B cell (primary cell): Measurements from ENCODE around the gene ADGRE1. TPM values are rescaled to one million over a fixed set of nuclear protein-coding genes. Genes with fewer than 3 reads are reported as not detected.

ENCODE experiments used
- ATAC-seq: fragments of 200-7000 bp; cut with Tn5 transposase; one replicate; pipeline ENCODE4 v1.10.0; 2021; ENCODE audit warnings: low read depth, mild to moderate bottlenecking, moderate number of reproducible peaks, moderate library complexity
- CTCF ChIA-PET: fragments of 350-600 bp; sonication (Branson Sonifier 250); formaldehyde crosslinking; loops from one replicate; lab custom pipeline; 2021; ENCODE audit warnings: antibody characterized with exemption, inconsistent platforms; lab: Charles Lee
- POLR2A ChIA-PET: fragments of 350-600 bp; sonication (Branson Sonifier 250); formaldehyde crosslinking; loops from one replicate; lab custom pipeline; 2021; ENCODE audit warnings: antibody characterized with exemption; lab: Charles Lee
- DNase-seq: peaks from one replicate; pipeline ENCODE4 v3.0.0; 2013
- H2AFZ ChIP-seq: 2 replicates; pipeline ENCODE4 v1.6.1; 2012; ENCODE audit warnings: mild to moderate bottlenecking, low read depth, low read length; ENCODE audit not compliant: insufficient read depth, poor library complexity, severe bottlenecking
- H3K27ac ChIP-seq, 2 donors: 1 replicate in 1 of 2; 2 replicates in 1 of 2; pipeline ENCODE4 v1.5.1; 2012 to 2013; ENCODE audit warnings: low read length in 2 of 2, mild to moderate bottlenecking in 2 of 2, moderate library complexity in 1 of 2
- H3K27me3 ChIP-seq, 4 experiments: fragments of 200-600 bp in 1 of 4; sonication (generic) in 1 of 4; replicated peaks in 1 of 4; 1 replicate in 2 of 4; 2 replicates in 2 of 4; pipeline versions ENCODE4 v1.6.1 to v1.7.0; 2013 to 2016; ENCODE audit warnings: low read length in 3 of 4, mild to moderate bottlenecking in 2 of 4, mixed read lengths in 1 of 4, moderate library complexity in 1 of 4; ENCODE audit not compliant: insufficient read depth in 4 of 4, control insufficient read depth in 3 of 4; ENCODE audit errors: control extremely low read depth in 1 of 4
- H3K36me3 ChIP-seq, 2 experiments: replicated peaks in 1 of 2; 1 replicate in 1 of 2; 2 replicates in 1 of 2; pipeline versions ENCODE4 v1.6.1 to v1.7.1; 2013; ENCODE audit warnings: low read length in 1 of 2; ENCODE audit not compliant: insufficient read depth in 2 of 2, control insufficient read depth in 1 of 2; ENCODE audit errors: control extremely low read depth in 1 of 2, extremely low read depth in 1 of 2
- H3K4me1 ChIP-seq, 2 donors: fragments of 200-600 bp in 1 of 2; sonication (generic) in 1 of 2; 1 replicate in 1 of 2; 2 replicates in 1 of 2; pipeline versions ENCODE4 v1.5.1 to v1.6.1; 2013 to 2017; ENCODE audit warnings: low read length in 2 of 2; ENCODE audit not compliant: control insufficient read depth in 2 of 2, insufficient read depth in 2 of 2
- H3K4me2 ChIP-seq: replicated peaks from 2 replicates; pipeline ENCODE3; 2012; ENCODE audit warnings: mild to moderate bottlenecking, low read depth, low read length; ENCODE audit not compliant: poor library complexity, severe bottlenecking
- H3K4me3 ChIP-seq, 5 experiments: fragments of 200-600 bp in 1 of 5; sonication (generic) in 1 of 5; 1 replicate in 3 of 5; 2 replicates in 2 of 5; pipeline versions ENCODE4 v1.5.1 to v1.7.0; 2011 to 2016; ENCODE audit warnings: low read length in 4 of 5, mild to moderate bottlenecking in 4 of 5, low read depth in 2 of 5, control low read depth in 1 of 5, moderate library complexity in 1 of 5; ENCODE audit not compliant: insufficient read depth in 1 of 5; ENCODE audit errors: control extremely low read depth in 1 of 5, extremely low read depth in 1 of 5
- H3K79me2 ChIP-seq: fragments of 200-600 bp; sonication (generic); one replicate; pipeline ENCODE4 v1.6.0; 2016; ENCODE audit warnings: low read length; ENCODE audit not compliant: control insufficient read depth, insufficient read depth
- H3K9ac ChIP-seq: fragments of 200-600 bp; sonication (generic); 2 replicates; pipeline ENCODE4 v1.6.1; 2017; ENCODE audit warnings: mild to moderate bottlenecking, low read length, moderate library complexity
- H3K9me3 ChIP-seq, 3 donors: one replicate each; pipeline versions ENCODE4 v1.6.1 to v1.7.1; 2013; ENCODE audit warnings: low read length in 2 of 3; ENCODE audit not compliant: control insufficient read depth in 2 of 3, insufficient read depth in 1 of 3; ENCODE audit errors: control extremely low read depth in 1 of 3
- H4K20me1 ChIP-seq: 2 replicates; pipeline ENCODE4 v1.6.0; 2012; ENCODE audit warnings: mild to moderate bottlenecking, low read length; ENCODE audit not compliant: insufficient read depth, control insufficient read depth, poor library complexity, severe bottlenecking
- H3K27ac Mint-ChIP-seq: one replicate; pipeline ENCODE4 v1.8.0; 2021; ENCODE audit warnings: mixed read lengths
- H3K27me3 Mint-ChIP-seq: one replicate; pipeline ENCODE4 v1.8.0; 2021; ENCODE audit warnings: mixed read lengths
- H3K4me1 Mint-ChIP-seq: one replicate; pipeline ENCODE4 v1.8.0; 2021; ENCODE audit warnings: mixed read lengths
- H3K4me3 Mint-ChIP-seq: one replicate; pipeline ENCODE4 v1.8.0; 2021; ENCODE audit warnings: mixed read lengths
- H3K9me3 Mint-ChIP-seq: one replicate; pipeline ENCODE4 v1.8.0; 2022; ENCODE audit warnings: mixed read lengths; ENCODE audit not compliant: insufficient read depth
- EZH2 ChIP-seq: IDR thresholded peaks from 2 replicates; pipeline ENCODE4 v1.6.1; 2012; ENCODE audit warnings: borderline replicate concordance, low read depth, mild to moderate bottlenecking, moderate library complexity, low read length; ENCODE audit not compliant: insufficient read depth, poor library complexity, severe bottlenecking
- WGBS: methylation state at CpG from one replicate; pipeline ENCODE4 v1.1.5; 2013; ENCODE audit warnings: missing lambda C conversion rate; ENCODE audit not compliant: insufficient coverage; 5-methylcytosine and 5-hydroxymethylcytosine counted together
- intact Hi-C: fragments of 100-400 bp; cut with micrococcal nuclease; formaldehyde crosslinking; loops from one replicate; pipeline ENCODE4 v1.10.0; 2022
- polyA plus RNA-seq: library from polyadenylated mRNA; depleted of rRNA; stranded (reverse); fragments of >200 nt; gene quantifications from 2 replicates; pipeline ENCODE4 v1.2.3, GENCODE V29; 2012
- total RNA-seq, 2 donors: library from RNA; stranded (reverse); fragments of 120-200 nt in 1 of 2; gene quantifications; 1 replicate in 1 of 2; 2 replicates in 1 of 2; pipeline versions ENCODE4 v1.2.3 to v1.2.4, GENCODE V29; 2013 to 2022
- TF ChIP-seq, protein P1 (sequence below): fragments of 200-600 bp; IDR thresholded peaks from one replicate; pipeline ENCODE4 v1.8.0; 2022; ENCODE audit warnings: antibody characterized with exemption, mild to moderate bottlenecking

Gene ADGRE1
- total and polyA plus RNA-seq, 2 donors (not counting 1 experiment from before 2014, with no cell fraction given) = 0.21 TPM; not detected in 1

DNA sequence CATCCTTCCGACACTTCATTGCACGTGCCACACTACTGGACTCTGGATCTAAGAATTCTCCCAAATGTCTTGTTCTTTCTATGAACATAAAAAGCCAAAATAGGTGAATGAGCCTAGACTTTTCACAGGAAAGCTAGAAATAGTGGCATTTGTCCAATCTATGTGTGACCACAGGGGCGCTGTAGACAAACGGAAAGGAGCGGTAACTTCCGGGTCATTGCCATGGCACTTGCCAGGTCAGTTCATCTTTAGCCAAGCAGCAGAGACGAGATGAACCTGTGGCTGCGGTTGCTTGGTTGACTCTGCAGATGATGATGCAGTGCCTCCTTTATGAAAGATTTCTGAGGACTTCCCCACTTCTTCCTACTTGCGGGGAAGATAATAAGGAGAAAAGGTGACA, 65.6 kb downstream of the ADGRE1 start:
- Histone ChIP-seq H3K36me3 (no peaks in the 10 kb centered on the region), H2AFZ (no peak overlapping the region), H3K27me3 (peaks cover 0 to 21% (median 6%) of the 10 kb centered on the region in 4 experiments), H3K9ac (no peak overlapping the region), H3K4me3 (no peak overlapping the region), H3K79me2 (no peaks in the 10 kb centered on the region), H3K4me2 (no peak overlapping the region), H3K27ac (no peak overlapping the region), H3K9me3 (peaks cover 0 to 3% (median 0%) of the 10 kb centered on the region in 3 donors), H3K4me1 (no peaks in the 10 kb centered on the region), H4K20me1 (no peaks in the 10 kb centered on the region)
- Mint-ChIP-seq H3K9me3 (no peaks in the 10 kb centered on the region), H3K27ac (no peak overlapping the region), H3K27me3 (peaks cover 32% of the 10 kb centered on the region), H3K4me3 (no peak overlapping the region), H3K4me1 (no peaks in the 10 kb centered on the region)
- POLR2A ChIA-PET = interaction anchor here (0.6 kb wide), 1 partner anchor 23 kb away, joined by 4 read pairs; no protein-coding TSS in a partner anchor
- intact Hi-C loops = no loop called here
- 90% methylated on average over 5 of the region's 9 CpGs for whole genome bisulfite sequencing
- DNase-seq (no peak), ATAC-seq (no peak)
- CTCF ChIA-PET = interaction anchor here (1.6 kb wide), 1 partner anchor 11 kb away, joined by 3 read pairs; no protein-coding TSS in a partner anchor
- TF ChIP-seq, protein P1, sequence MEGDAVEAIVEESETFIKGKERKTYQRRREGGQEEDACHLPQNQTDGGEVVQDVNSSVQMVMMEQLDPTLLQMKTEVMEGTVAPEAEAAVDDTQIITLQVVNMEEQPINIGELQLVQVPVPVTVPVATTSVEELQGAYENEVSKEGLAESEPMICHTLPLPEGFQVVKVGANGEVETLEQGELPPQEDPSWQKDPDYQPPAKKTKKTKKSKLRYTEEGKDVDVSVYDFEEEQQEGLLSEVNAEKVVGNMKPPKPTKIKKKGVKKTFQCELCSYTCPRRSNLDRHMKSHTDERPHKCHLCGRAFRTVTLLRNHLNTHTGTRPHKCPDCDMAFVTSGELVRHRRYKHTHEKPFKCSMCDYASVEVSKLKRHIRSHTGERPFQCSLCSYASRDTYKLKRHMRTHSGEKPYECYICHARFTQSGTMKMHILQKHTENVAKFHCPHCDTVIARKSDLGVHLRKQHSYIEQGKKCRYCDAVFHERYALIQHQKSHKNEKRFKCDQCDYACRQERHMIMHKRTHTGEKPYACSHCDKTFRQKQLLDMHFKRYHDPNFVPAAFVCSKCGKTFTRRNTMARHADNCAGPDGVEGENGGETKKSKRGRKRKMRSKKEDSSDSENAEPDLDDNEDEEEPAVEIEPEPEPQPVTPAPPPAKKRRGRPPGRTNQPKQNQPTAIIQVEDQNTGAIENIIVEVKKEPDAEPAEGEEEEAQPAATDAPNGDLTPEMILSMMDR = no peak
- TF ChIP-seq EZH2 = no peak

GRCh38 chr19:6955082-6955481, 67.7 kb downstream of the ADGRE1 start:
- no peak overlapping the region for H3K27ac Mint-ChIP-seq
- Histone ChIP-seq H3K4me3 (no peak overlapping the region), H3K4me2 (no peak overlapping the region), H3K27me3 (peaks cover 0 to 23% (median 6%) of the 10 kb centered on the region in 4 experiments), H3K79me2 (no peaks in the 10 kb centered on the region), H3K27ac (no peak overlapping the region), H3K4me1 (no peaks in the 10 kb centered on the region), H3K9ac (no peak overlapping the region), H2AFZ (no peak overlapping the region), H3K36me3 (no peaks in the 10 kb centered on the region), H4K20me1 (no peaks in the 10 kb centered on the region), H3K9me3 (peaks cover 0 to 3% (median 0%) of the 10 kb centered on the region in 3 donors)
- ATAC-seq (no peak), DNase-seq (no peak)
- H3K9me3 Mint-ChIP-seq = no peaks in the 10 kb centered on the region
- 98% methylated on average over 3 of the region's 3 CpGs for WGBS
- TF ChIP-seq, protein P1 = no peak
- no peak for TF ChIP-seq EZH2
- POLR2A ChIA-PET = no interaction called here
- CTCF ChIA-PET = no interaction called here
- H3K27me3 Mint-ChIP-seq = peaks cover 29% of the 10 kb centered on the region
- intact Hi-C loops = no loop called here
- H3K4me3 Mint-ChIP-seq = no peak overlapping the region
- H3K4me1 Mint-ChIP-seq = no peaks in the 10 kb centered on the region
